GM21825 (cell line): ENCODE measurements around the gene DYNC1I1.

Experiments
- ATAC-seq: cut with Tn5 transposase; IDR thresholded peaks from one replicate; pipeline ENCODE4 v1.9.1; 2021; ENCODE audit warnings: mild to moderate bottlenecking, moderate library complexity; ENCODE audit not compliant: unreplicated experiment

The DYNC1I1 gene

GRCh38 chr7:95955748-95956147 lies 183.4 kb downstream of the DYNC1I1 start:
- ATAC-seq: no peak

- no peak for ATAC-seq
Observed at GRCh38 chr7:95957510-95957909, 185.2 kb downstream of the DYNC1I1 start.

GRCh38 chr7:95960706-95961244 lies 188.4 kb downstream of the DYNC1I1 start:
- ATAC-seq: no peak

GRCh38 chr7:95963446-95963990 lies 191.2 kb downstream of the DYNC1I1 start:
- no peak for ATAC-seq

- ATAC-seq: no peak
Observed at GRCh38 chr7:95971716-95972115, 199.4 kb downstream of the DYNC1I1 start.

- no peak for ATAC-seq
Observed at GRCh38 chr7:95972523-95972922, 200.2 kb downstream of the DYNC1I1 start.

GRCh38 chr7:95974108-95974507 lies 201.8 kb downstream of the DYNC1I1 start:
- ATAC-seq: no peak

- ATAC-seq: no peak
Observed at GRCh38 chr7:95976369-95977060, 204.2 kb downstream of the DYNC1I1 start.

GRCh38 chr7:95977994-95978393 lies 205.6 kb downstream of the DYNC1I1 start:
- no peak for ATAC-seq

GRCh38 chr7:95980167-95980566 lies 207.8 kb downstream of the DYNC1I1 start:
- no peak for ATAC-seq

- no peak for ATAC-seq
Observed at GRCh38 chr7:95980706-95981105, 208.4 kb downstream of the DYNC1I1 start.

GRCh38 chr7:95986178-95986764 lies 213.9 kb downstream of the DYNC1I1 start:
- no peak for ATAC-seq

- no peak for ATAC-seq
Observed at GRCh38 chr7:95989301-95989700, 216.9 kb downstream of the DYNC1I1 start.

- no peak for ATAC-seq
Observed at GRCh38 chr7:95993380-95993779, 221.0 kb downstream of the DYNC1I1 start.

GRCh38 chr7:95996174-95996573 lies 223.8 kb downstream of the DYNC1I1 start:
- ATAC-seq: no peak

- no peak for ATAC-seq
Observed at GRCh38 chr7:95996886-95997285, 224.5 kb downstream of the DYNC1I1 start.

GRCh38 chr7:95997632-95998031 lies 225.3 kb downstream of the DYNC1I1 start:
- no peak for ATAC-seq

GRCh38 chr7:95999481-95999880 lies 227.1 kb downstream of the DYNC1I1 start:
- ATAC-seq: no peak

GRCh38 chr7:96004578-96004977 lies 232.2 kb downstream of the DYNC1I1 start:
- ATAC-seq: no peak

- ATAC-seq: no peak
Observed at GRCh38 chr7:96005271-96005670, 232.9 kb downstream of the DYNC1I1 start.

- ATAC-seq: no peak
Observed at GRCh38 chr7:96009148-96009547, 236.8 kb downstream of the DYNC1I1 start.

- no peak for ATAC-seq
Observed at GRCh38 chr7:96013836-96014235, 241.5 kb downstream of the DYNC1I1 start.
